ENCODE data around the gene WNT9B. TPM values are rescaled to one million over a fixed set of nuclear protein-coding genes. Genes with fewer than 3 reads are reported as not detected.

WNT9B gene
- total and polyA plus RNA-seq, 2 experiments from 2014 or later = 0.17 TPM; not detected in 1

GRCh38 chr17:46818929-46819859 lies 32.2 kb upstream of the WNT9B start:
- Histone ChIP-seq H3K27ac (ENCODE audit: low read depth) (no peak overlapping the region), H3K4me1 (ENCODE audit: insufficient read depth) (peaks cover 46% of the 10 kb centered on the region), H3K4me2 (peak overlapping the region; percentile 94), H4K20me1 (replicated peaks; ENCODE audit: insufficient read depth) (no peaks in the 10 kb centered on the region), H2AFZ (peak overlapping the region; percentile 94), H3K9me2 (ENCODE audit: insufficient read depth) (no peaks in the 10 kb centered on the region), H3F3A (replicated peaks; ENCODE audit: low read depth) (peaks cover 28% of the 10 kb centered on the region), H3K36me3 (ENCODE audit: insufficient read depth) (no peaks in the 10 kb centered on the region), H3K4me3 (peak overlapping the region; percentile 79), H3K79me2 (replicated peaks; ENCODE audit: insufficient read depth) (no peaks in the 10 kb centered on the region), H3K27me3 (ENCODE audit: insufficient read depth) (peaks cover 96% of the 10 kb centered on the region)
- TF ChIP-seq STAT1 (IDR thresholded peaks at IDR 0.05; ENCODE audit: unreplicated experiment) (no peak), JUNB (IDR thresholded peaks at IDR 0.05; ENCODE audit: unreplicated experiment) (no peak), ZNF331 (CRISPR knock-in tag; IDR thresholded peaks at IDR 0.05; ENCODE audit: low read depth) (no peak), EZH2phosphoT487 (IDR thresholded peaks at IDR 0.05; ENCODE audit: unreplicated experiment) (no peak), ZNF114 (CRISPR knock-in tag; IDR thresholded peaks at IDR 0.05) (no peak), EZH2 (IDR thresholded peaks at IDR 0.05; ENCODE audit: low read depth, unreplicated experiment) (peak; percentile 37), POLR2AphosphoS5 (IDR thresholded peaks at IDR 0.05; ENCODE audit: low read depth) (peak; percentile 28)
- TF ChIP-seq, protein P1, sequence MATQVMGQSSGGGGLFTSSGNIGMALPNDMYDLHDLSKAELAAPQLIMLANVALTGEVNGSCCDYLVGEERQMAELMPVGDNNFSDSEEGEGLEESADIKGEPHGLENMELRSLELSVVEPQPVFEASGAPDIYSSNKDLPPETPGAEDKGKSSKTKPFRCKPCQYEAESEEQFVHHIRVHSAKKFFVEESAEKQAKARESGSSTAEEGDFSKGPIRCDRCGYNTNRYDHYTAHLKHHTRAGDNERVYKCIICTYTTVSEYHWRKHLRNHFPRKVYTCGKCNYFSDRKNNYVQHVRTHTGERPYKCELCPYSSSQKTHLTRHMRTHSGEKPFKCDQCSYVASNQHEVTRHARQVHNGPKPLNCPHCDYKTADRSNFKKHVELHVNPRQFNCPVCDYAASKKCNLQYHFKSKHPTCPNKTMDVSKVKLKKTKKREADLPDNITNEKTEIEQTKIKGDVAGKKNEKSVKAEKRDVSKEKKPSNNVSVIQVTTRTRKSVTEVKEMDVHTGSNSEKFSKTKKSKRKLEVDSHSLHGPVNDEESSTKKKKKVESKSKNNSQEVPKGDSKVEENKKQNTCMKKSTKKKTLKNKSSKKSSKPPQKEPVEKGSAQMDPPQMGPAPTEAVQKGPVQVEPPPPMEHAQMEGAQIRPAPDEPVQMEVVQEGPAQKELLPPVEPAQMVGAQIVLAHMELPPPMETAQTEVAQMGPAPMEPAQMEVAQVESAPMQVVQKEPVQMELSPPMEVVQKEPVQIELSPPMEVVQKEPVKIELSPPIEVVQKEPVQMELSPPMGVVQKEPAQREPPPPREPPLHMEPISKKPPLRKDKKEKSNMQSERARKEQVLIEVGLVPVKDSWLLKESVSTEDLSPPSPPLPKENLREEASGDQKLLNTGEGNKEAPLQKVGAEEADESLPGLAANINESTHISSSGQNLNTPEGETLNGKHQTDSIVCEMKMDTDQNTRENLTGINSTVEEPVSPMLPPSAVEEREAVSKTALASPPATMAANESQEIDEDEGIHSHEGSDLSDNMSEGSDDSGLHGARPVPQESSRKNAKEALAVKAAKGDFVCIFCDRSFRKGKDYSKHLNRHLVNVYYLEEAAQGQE (IDR thresholded peaks at IDR 0.05; ENCODE audit: unreplicated experiment) = peak; percentile 1
- H3K4me1 Mint-ChIP-seq = peaks cover 56% of the 10 kb centered on the region
- no peaks in the 10 kb centered on the region for H3K9me3 Mint-ChIP-seq
- peak; percentile 12 for ATAC-seq
- peak overlapping the region; percentile 73 for H3K4me3 Mint-ChIP-seq
- peaks cover 87% of the 10 kb centered on the region for H3K27me3 Mint-ChIP-seq (ENCODE audit: insufficient read depth, low read depth, poor library complexity)
- no peak overlapping the region for H3K27ac Mint-ChIP-seq
- peak; percentile 92 for DNase-seq (ENCODE audit: low spot score)
- H3K36me3 Mint-ChIP-seq (ENCODE audit: low read depth) = no peaks in the 10 kb centered on the region

DNA sequence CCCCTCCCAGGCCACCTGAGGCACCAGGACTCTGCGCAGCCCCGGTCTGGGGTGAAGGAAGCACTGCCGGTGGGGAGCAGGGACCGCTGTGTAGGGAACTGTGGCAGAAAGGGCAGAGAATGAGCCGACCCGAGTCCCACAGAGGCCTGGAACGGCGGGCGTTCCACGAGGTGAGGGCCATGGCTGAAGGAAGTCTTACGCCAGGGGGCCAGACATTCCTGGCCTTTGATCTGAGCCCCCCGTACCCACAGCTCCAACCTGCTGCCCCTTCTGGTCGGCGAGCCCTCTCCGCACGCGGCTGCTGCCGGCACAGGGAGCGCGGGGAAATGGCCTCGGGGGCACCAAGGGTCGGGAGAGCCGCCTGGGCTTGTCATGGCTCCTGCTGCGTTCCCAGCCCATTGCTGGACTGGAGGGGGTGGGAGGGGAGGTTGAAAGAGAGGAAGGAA lies 31.5 kb upstream of the WNT9B start:
- H3K9me3 Mint-ChIP-seq = no peaks in the 10 kb centered on the region
- no peaks in the 10 kb centered on the region for H3K9me2 ChIP-seq (ENCODE audit: insufficient read depth)
- peaks cover 39% of the 10 kb centered on the region for H3K4me1 ChIP-seq (ENCODE audit: insufficient read depth)
- no peak for TF ChIP-seq ZNF114 (CRISPR knock-in tag; IDR thresholded peaks at IDR 0.05)
- peak; percentile 85 for TF ChIP-seq EZH2 (IDR thresholded peaks at IDR 0.05; ENCODE audit: low read depth, unreplicated experiment)
- peaks cover 49% of the 10 kb centered on the region for H3K4me1 Mint-ChIP-seq
- peak overlapping the region; percentile 79 for H3K4me3 ChIP-seq
- H3F3A ChIP-seq (replicated peaks; ENCODE audit: low read depth) = peaks cover 28% of the 10 kb centered on the region
- no peak overlapping the region; the same call in 1 of the 2 replicates for H3K27ac Mint-ChIP-seq
- no peaks in the 10 kb centered on the region for H3K36me3 Mint-ChIP-seq (ENCODE audit: low read depth)
- H3K27ac ChIP-seq (ENCODE audit: low read depth) = no peak overlapping the region
- ATAC-seq (peak; percentile 3), DNase-seq (ENCODE audit: low spot score) (peak; percentile 50)
- peak overlapping the region; percentile 94 for H2AFZ ChIP-seq
- peaks cover 83% of the 10 kb centered on the region for H3K27me3 Mint-ChIP-seq (ENCODE audit: insufficient read depth, low read depth, poor library complexity)
- H3K79me2 ChIP-seq (replicated peaks; ENCODE audit: insufficient read depth) = no peaks in the 10 kb centered on the region
- H3K27me3 ChIP-seq (ENCODE audit: insufficient read depth) = peaks cover 93% of the 10 kb centered on the region
- no peaks in the 10 kb centered on the region for H3K36me3 ChIP-seq (ENCODE audit: insufficient read depth)
- peak overlapping the region; percentile 73 for H3K4me3 Mint-ChIP-seq
- H4K20me1 ChIP-seq (replicated peaks; ENCODE audit: insufficient read depth) = no peaks in the 10 kb centered on the region
- H3K4me2 ChIP-seq = peak overlapping the region; percentile 94

Data from GM23338 (cell line).